GM12873 (cell line): Measurements from ENCODE around the gene ENPP7.

ENCODE experiments used
- TF ChIP-seq, protein P1 (sequence below): IDR thresholded peaks from 2 replicates; pipeline ENCODE4 v1.5.1; 2012; ENCODE audit warnings: low read depth, mild to moderate bottlenecking, moderate library complexity, low read length, control low read depth; ENCODE audit not compliant: insufficient read depth; ENCODE audit errors: missing control alignments

Gene ENPP7

DNA sequence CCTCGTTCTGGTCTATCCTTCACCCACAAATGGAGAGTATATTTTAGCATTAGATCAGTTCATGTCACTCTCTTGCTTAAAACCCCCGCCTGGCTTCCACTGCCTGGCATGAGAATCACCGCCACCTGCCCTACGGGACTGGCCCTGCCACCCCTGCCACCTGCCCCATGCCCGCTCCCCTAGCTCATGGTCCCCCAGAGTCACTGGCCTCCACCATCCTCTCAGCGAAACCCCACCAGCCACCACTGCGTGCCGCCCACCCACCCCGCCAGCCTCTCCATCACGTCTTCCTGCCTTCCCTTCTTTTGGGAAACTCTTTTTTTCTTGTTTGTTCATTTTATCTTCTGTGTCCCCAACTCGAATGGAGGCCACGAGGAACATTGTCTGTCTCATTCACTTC, 982 bp upstream of the ENPP7 start:
- TF ChIP-seq, protein P1, sequence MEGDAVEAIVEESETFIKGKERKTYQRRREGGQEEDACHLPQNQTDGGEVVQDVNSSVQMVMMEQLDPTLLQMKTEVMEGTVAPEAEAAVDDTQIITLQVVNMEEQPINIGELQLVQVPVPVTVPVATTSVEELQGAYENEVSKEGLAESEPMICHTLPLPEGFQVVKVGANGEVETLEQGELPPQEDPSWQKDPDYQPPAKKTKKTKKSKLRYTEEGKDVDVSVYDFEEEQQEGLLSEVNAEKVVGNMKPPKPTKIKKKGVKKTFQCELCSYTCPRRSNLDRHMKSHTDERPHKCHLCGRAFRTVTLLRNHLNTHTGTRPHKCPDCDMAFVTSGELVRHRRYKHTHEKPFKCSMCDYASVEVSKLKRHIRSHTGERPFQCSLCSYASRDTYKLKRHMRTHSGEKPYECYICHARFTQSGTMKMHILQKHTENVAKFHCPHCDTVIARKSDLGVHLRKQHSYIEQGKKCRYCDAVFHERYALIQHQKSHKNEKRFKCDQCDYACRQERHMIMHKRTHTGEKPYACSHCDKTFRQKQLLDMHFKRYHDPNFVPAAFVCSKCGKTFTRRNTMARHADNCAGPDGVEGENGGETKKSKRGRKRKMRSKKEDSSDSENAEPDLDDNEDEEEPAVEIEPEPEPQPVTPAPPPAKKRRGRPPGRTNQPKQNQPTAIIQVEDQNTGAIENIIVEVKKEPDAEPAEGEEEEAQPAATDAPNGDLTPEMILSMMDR, result no peak

DNA sequence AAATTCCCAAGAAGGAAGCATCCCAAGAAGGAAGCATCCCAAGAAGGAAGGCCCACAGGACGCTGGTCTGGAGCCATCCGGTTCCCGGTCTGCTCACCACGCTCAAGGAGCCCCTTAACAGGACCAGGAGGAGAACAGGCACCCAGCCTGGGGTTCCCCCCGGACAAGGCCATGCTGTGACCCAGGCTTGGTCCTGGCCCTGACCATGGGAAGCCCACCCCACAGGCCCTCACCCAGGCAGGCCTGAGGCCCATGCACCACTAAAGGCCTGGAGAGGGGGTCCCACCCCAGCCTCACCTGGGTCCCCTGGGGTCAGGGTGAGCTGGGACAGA, 340 bp upstream of the ENPP7 start:
- TF ChIP-seq, protein P1, result no peak

DNA sequence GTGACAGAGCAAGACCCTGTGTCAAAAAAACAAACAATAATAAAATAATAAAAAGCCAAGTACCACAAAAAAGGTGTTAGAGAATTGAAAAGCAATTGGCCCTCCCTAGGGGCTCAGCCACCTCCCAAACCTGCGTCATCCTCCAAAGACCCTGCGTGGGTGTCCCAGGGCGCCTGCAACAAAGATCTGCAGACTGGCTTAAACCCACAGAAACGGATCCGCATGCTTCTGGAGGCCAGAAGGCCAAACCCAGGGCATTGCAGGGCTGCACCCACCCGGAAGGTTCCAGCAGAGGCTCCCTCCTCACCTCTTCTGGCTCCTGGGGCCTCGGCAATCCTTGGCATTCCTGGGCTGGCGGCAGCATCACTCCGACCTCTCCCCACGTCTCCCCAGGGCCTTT, 1.5 kb downstream of the ENPP7 start:
- TF ChIP-seq, protein P1, result no peak

DNA sequence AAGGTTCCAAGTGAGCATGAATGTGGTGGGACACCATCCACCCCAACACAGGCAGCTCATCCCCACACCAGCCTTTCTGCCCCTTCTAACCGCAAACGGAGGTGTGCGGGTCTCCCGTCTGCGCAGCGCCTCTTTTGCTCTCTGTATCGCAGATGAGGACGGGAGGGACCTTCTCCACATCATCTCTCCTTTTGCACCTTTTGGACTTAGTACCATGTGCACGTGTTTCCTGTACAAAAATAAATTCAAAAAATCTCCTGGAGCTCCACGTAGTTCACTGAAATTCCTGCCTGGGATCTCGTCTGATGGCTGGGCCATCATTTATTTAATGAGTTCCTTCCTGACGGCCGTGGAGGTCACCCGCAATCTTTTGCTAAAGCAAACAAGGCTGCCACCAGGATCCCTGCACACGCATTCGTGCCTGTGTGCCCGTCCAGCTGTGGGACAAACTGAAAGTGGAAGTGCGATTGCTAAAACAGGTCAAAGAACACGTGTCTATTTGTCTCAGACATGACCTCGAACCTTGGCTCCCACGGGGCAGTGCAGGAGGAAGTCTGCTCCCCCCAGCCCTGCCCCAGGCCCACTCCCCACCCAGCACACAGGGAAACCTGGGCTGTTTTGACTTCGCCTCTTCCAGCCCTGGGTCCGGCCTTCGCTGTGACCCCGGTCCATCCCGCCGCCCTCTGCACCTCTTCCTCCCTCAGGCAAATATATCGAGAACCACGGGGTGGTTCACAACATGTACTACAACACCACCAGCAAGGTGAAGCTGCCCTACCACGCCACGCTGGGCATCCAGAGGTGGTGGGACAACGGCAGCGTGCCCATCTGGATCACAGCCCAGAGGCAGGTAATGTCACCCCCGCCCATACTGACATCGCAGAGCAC, 2.3 kb downstream of the ENPP7 start:
- TF ChIP-seq, protein P1, result no peak

DNA sequence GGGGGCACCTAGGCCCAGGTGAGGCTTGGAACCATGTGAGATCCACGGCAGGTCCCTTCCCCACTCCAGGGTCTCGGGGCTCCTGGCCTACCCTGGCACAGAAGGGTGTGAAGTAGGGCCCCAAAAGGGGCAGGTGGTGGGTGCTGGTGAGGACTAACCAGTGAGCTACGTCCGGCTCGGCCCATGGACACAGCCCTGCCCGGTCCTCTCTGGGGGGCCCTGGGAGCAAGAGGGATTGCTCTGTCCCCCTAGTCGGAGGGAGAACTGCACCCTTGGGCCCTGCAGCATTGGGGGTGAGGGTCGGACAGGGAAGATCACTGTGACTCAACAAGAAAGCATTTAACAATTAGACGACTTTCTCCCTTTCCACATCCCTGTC, 2.9 kb downstream of the ENPP7 start:
- TF ChIP-seq, protein P1, result no peak

DNA sequence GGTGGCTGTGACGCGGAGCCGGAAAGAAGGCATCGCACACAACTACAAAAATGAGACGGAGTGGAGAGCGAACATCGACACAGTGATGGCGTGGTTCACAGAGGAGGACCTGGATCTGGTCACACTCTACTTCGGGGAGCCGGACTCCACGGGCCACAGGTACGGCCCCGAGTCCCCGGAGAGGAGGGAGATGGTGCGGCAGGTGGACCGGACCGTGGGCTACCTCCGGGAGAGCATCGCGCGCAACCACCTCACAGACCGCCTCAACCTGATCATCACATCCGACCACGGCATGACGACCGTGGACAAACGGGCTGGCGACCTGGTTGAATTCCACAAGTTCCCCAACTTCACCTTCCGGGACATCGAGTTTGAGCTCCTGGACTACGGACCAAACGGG, 4.4 kb downstream of the ENPP7 start:
- TF ChIP-seq, protein P1, result no peak

DNA sequence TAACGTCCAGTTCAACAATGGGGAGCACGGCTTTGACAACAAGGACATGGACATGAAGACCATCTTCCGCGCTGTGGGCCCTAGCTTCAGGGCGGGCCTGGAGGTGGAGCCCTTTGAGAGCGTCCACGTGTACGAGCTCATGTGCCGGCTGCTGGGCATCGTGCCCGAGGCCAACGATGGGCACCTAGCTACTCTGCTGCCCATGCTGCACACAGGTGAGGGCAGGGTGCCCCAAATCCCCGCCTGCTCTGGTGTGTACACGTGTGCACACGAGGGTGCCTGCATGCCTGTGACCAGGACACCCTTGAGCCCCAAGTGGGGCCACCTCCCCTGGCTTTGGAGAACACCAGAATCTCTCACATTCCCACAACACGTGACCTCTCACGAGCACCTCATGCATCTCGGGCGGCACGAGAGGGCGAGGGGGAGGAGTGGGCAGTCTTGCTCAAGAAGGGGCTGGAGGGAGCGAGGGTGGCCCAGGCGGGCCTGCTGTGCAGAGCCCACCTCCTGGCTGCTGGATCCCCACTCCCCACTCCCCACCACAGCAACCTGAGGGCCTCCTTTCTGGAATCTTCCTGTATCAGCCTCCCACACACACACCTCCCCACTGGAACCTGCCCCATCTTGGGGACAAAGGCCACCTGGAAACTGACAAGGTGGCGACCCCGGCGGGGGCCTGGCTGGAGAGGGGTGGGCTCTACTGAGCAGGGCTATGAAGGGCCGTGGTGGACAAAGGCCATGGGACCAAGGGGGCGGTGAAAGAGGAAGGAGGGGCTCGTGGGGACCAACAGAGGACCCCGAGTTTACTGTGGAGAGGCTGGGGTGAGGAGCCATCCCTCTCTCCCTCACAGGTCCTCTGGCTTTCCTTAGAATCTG, 6.5 kb downstream of the ENPP7 start:
- TF ChIP-seq, protein P1, result no peak
